Measurements from ENCODE around the gene SAMD1.
A peak's percentile ranks its signal among the peaks of the same experiment; 100 is the strongest.

SAMD1 gene

GRCh38 chr19:14120497-14120780, 29.9 kb upstream of the SAMD1 start:
- Histone ChIP-seq H3K36me3 (peaks cover 59% of the 10 kb centered on the region), H3K4me2 (no peak overlapping the region), H3K9ac (no peak overlapping the region), H3K4me1 (peaks cover 35% of the 10 kb centered on the region), H3K4me3 (no peak overlapping the region), H3K9me3 (no peaks in the 10 kb centered on the region), H3K27me3 (no peaks in the 10 kb centered on the region), H4K20me1 (peaks cover 19% of the 10 kb centered on the region), H3K27ac (no peak overlapping the region)
- no peak for TF ChIP-seq Cebpa-rat (IDR thresholded peaks at IDR 0.05)

- Histone ChIP-seq H3K4me3 (no peak overlapping the region), H3K9me3 (no peaks in the 10 kb centered on the region), H3K4me1 (peaks cover 41% of the 10 kb centered on the region), H4K20me1 (peaks cover 21% of the 10 kb centered on the region), H3K27me3 (no peaks in the 10 kb centered on the region), H3K36me3 (peaks cover 53% of the 10 kb centered on the region), H3K9ac (peak overlapping the region; percentile 7; the same call in 1 of the 2 replicates), H3K4me2 (no peak overlapping the region), H3K27ac (no peak overlapping the region)
- no peak for TF ChIP-seq Cebpa-rat (IDR thresholded peaks at IDR 0.05)
These were observed 29.3 kb upstream of the SAMD1 start for GRCh38 chr19:14119644-14120496.

DNA sequence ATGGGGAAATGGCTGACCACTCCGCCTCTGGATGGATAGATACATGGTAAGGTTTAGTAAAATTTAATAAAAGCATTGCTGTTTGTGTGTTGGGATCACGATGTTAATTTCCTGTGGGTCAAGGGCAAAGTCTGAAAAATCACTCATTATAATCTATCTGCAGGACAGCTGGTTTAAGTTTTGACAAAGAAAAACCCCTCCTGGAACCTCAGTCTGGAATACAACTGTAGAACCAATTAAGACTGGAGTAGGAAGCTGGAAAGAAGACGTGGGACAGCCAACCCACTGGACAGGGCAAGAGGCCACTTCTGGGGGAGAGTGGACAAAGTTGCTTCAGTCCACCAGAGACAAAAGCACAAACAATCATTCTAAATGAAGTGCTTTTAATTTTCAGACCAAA, 28.6 kb upstream of the SAMD1 start:
- H3K36me3 ChIP-seq, result peaks cover 46% of the 10 kb centered on the region
- no peak overlapping the region for H3K27ac ChIP-seq
- H3K4me1 ChIP-seq, result peaks cover 47% of the 10 kb centered on the region
- no peaks in the 10 kb centered on the region for H3K9me3 ChIP-seq
- H3K4me3 ChIP-seq, result no peak overlapping the region
- H3K4me2 ChIP-seq, result peak overlapping the region; percentile 99
- H3K27me3 ChIP-seq, result no peaks in the 10 kb centered on the region
- no peak for TF ChIP-seq Cebpa-rat (IDR thresholded peaks at IDR 0.05)
- peak overlapping the region; percentile 85; the same call in 1 of the 2 replicates for H3K9ac ChIP-seq
- H4K20me1 ChIP-seq, result peaks cover 28% of the 10 kb centered on the region

DNA sequence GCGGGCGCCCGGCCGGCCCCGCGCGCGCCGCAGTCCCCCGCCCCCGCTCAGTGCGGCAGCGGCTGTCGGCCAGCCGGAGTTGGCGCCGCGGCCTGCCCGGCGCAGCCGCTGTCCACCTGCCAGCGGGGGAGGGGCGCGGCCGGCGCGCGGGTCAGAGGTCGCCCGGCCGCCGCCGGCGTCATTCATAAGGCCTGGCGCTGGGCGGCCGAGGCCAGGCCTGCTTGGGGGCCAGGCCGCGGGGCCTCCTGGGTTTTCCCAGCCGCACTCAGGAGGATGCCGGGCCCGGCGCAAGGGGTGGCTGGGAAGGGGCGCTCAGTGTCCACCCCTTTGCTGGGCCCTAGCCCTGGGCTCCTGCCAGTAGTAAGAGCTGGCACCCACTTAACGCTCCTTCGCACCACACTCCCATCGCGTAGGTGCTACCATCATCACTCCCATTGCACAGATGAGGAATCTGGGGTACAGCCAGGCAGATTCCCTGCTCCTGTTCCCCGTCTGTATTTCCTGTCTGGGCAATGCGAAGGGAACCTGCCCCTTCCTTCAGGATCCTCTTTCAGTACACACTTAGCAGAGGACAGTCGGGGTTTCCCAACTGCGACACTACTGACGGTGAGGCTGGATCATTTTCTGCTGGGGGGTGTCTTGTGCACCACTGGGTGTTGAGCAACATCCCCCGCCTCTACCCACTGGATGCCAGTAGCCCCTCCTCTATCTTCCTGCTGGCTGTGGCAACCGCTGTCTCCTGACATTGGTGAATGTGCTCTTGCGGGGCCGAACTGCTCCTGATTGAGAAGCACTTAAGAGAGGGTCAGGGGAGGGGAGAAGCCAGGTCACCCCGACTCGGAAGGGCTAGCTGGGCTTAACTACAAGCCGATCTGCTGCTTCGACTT, 27.9 kb upstream of the SAMD1 start:
- peak overlapping the region; percentile 96 for H3K4me3 ChIP-seq
- TF ChIP-seq Cebpa-rat (IDR thresholded peaks at IDR 0.05), result peak; percentile 96
- H3K9ac ChIP-seq, result peak overlapping the region; percentile 85

DNA sequence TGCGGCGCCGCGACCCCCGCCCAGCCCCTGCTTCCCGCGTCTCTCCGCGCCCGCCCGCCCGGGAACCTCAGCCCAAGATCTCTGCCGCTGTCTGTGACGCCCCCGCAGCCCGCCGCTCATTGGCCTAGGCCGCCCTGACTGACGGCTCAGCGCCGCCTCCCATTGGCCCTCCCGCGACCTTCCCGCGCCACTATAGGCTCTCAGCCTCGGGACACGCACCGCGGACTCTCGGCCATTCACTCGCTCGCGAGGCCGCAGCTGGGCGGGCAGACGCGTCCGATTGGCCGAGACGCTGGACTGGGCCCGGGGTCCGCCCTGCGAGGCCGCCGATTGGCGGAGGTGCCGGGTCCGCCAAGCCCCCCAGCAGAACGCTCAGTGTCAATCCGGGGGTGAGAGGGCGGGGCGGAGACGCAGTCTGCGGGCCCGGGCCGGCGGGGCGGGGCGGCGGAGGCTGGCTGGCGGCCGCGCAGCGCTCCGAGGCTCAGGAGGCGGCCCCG, 27.2 kb upstream of the SAMD1 start, which contains the start of gene PRKACA:
PRKACA (minus strand) TSS at position 95 of the 497 bp plus-strand sequence. CDS start 215 bp downstream, outside the sequence.
- Histone ChIP-seq H3K27ac (peak within 1 kb of the TSS; percentile 81), H3K4me1 (peaks cover 61% of the 10 kb centered on the region), H4K20me1 (peaks cover 42% of the 10 kb centered on the region), H3K36me3 (peaks cover 33% of the 10 kb centered on the region), H3K27me3 (no peaks in the 10 kb centered on the region), H3K4me2 (peak within 1 kb of the TSS; percentile 99), H3K4me3 (peak within 1 kb of the TSS; percentile 96), H3K9me3 (no peaks in the 10 kb centered on the region), H3K9ac (peak within 1 kb of the TSS; percentile 85)
- TF ChIP-seq Cebpa-rat (IDR thresholded peaks at IDR 0.05), result no peak

More for the DNA sequence above, 27.9 kb upstream of the SAMD1 start:
- Histone ChIP-seq H3K9me3 (no peaks in the 10 kb centered on the region), H3K36me3 (peaks cover 39% of the 10 kb centered on the region), H3K4me2 (peak overlapping the region; percentile 99), H4K20me1 (peaks cover 35% of the 10 kb centered on the region), H3K4me1 (peaks cover 54% of the 10 kb centered on the region), H3K27ac (peak overlapping the region; percentile 81), H3K27me3 (no peaks in the 10 kb centered on the region)

DNA sequence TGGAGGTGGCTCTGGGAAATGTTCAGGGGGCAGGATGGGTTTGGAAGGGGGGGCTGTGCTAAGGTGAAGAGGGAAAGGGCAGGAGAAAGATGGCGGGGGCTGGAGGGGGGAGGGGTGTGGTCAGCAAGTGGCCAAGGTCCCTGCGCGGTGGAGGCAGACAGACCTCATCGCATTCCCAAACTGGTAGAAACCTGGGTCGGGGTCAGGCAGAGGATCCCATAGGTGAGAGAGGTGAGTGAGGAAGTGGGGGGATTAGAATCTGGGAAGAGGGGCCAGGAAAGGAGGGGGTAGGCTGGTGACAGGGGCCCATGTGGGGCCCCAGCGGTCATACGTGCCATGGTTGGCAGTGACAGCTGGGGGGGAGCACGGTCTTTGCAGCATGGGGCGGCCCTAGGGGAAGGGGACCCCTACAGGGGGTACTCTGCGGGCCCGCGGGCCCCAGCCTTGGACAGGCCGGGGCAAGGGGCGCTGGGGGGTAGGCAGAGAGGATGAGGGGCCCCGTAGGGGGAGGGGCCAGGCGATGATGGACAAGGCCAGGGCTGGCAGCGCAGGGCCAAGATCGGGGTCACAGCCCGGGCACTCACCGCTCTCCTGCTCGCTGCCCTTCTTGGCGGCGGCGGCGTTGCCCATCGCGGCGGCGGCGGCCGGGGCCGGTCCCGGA, 26.5 kb upstream of the SAMD1 start:
- peak overlapping the region; percentile 83 for H3K9ac ChIP-seq
- H3K9me3 ChIP-seq, result no peaks in the 10 kb centered on the region
- peaks cover 67% of the 10 kb centered on the region for H3K4me1 ChIP-seq
- H3K4me2 ChIP-seq, result peak overlapping the region; percentile 99
- no peaks in the 10 kb centered on the region for H3K27me3 ChIP-seq
- peak overlapping the region; percentile 68 for H3K27ac ChIP-seq
- peaks cover 47% of the 10 kb centered on the region for H4K20me1 ChIP-seq
- no peak for TF ChIP-seq Cebpa-rat (IDR thresholded peaks at IDR 0.05)
- H3K36me3 ChIP-seq, result peaks cover 26% of the 10 kb centered on the region
- peak overlapping the region; percentile 96 for H3K4me3 ChIP-seq

DNA sequence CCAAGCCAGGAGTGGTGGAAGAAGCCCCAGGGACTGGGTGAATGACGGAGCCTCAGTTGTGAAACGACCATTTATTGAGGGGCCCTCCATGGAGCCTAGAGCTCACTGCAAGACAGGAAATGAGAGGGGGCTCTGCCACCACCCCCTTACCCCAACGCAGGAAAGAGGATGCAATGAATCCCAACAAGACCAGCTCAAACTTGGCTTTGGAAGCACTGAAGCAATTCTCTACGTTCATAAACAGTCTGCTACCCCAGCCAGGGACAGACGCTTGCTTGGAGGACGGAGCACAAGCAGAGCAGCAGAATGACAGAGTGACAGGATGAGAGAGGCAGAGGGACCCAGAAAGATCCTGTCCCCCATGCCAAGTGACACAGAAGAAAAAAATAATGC, 26.0 kb upstream of the SAMD1 start:
- no peak overlapping the region for H3K27ac ChIP-seq
- peaks cover 67% of the 10 kb centered on the region for H3K4me1 ChIP-seq
- no peaks in the 10 kb centered on the region for H3K9me3 ChIP-seq
- no peak for TF ChIP-seq Cebpa-rat (IDR thresholded peaks at IDR 0.05)
- H3K27me3 ChIP-seq, result no peaks in the 10 kb centered on the region
- H3K36me3 ChIP-seq, result peaks cover 21% of the 10 kb centered on the region
- peak overlapping the region; percentile 99 for H3K4me2 ChIP-seq
- peaks cover 51% of the 10 kb centered on the region for H4K20me1 ChIP-seq
- peak overlapping the region; percentile 83 for H3K9ac ChIP-seq
- H3K4me3 ChIP-seq, result peak overlapping the region; percentile 96

DNA sequence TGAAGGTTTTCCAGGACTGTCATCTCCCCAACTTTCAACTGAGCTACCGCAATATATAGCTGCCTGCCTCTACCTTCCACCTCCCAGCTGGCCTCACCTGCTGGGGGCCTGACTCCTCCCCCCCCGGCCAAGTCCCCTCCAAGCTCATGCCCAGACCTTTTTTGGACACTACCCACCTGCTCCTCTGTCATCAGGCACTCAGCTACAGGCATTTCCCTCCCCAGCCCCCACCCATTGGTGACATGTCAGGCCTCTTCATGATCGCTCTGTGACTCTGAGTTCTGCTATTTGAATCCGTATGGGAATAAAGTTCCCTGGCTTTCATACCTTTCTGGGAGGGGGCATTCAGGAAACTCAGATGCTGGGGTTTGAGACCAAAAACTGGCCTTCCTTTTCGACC, 25.2 kb upstream of the SAMD1 start:
- H3K4me1 ChIP-seq, result peaks cover 67% of the 10 kb centered on the region
- H3K4me2 ChIP-seq, result peak overlapping the region; percentile 99
- H3K36me3 ChIP-seq, result peaks cover 13% of the 10 kb centered on the region
- TF ChIP-seq Cebpa-rat (IDR thresholded peaks at IDR 0.05), result no peak
- H3K4me3 ChIP-seq, result no peak overlapping the region
- no peaks in the 10 kb centered on the region for H3K9me3 ChIP-seq
- H3K27me3 ChIP-seq, result no peaks in the 10 kb centered on the region
- no peak overlapping the region; the same call in 1 of the 2 replicates for H3K9ac ChIP-seq
- H4K20me1 ChIP-seq, result peaks cover 54% of the 10 kb centered on the region
- H3K27ac ChIP-seq, result no peak overlapping the region

DNA sequence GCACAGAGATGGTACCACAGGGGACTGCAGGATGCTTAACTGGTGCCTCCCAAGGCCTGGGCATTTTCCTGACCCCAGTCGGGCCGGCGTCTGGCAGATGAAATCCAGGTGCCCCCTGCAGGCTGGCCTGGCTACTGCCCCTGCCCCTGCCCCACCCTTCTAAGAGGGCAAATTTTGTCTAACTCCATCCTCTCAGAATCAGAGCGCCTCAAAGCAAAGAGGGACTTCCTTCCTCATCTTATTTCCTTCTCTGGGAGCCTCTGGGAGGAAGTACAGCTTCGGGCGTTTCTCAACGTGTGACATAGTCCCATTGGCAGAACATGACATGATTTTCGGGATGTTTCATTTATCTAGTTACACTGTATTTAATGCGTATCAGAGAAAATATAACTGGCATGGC, 24.3 kb upstream of the SAMD1 start:
- Histone ChIP-seq H3K9ac (0 out of 2 replicates have a peak overlapping the region, but pooled peaks have one; percentile 8), H3K4me2 (peak overlapping the region; percentile 99), H3K36me3 (peaks cover 4% of the 10 kb centered on the region), H3K4me3 (no peak overlapping the region), H3K27me3 (no peaks in the 10 kb centered on the region), H3K4me1 (peaks cover 67% of the 10 kb centered on the region), H3K27ac (no peak overlapping the region), H4K20me1 (peaks cover 54% of the 10 kb centered on the region), H3K9me3 (no peaks in the 10 kb centered on the region)
- no peak for TF ChIP-seq Cebpa-rat (IDR thresholded peaks at IDR 0.05)

Measured in BLaER1 (cell line).